HG02973 (cell line): ENCODE results near the gene RMDN3.

Experiments used
- ATAC-seq: cut with Tn5 transposase; IDR thresholded peaks from one replicate; pipeline ENCODE4 v1.9.1; 2021; ENCODE audit warnings: moderate library complexity; ENCODE audit not compliant: unreplicated experiment

RMDN3 gene

DNA sequence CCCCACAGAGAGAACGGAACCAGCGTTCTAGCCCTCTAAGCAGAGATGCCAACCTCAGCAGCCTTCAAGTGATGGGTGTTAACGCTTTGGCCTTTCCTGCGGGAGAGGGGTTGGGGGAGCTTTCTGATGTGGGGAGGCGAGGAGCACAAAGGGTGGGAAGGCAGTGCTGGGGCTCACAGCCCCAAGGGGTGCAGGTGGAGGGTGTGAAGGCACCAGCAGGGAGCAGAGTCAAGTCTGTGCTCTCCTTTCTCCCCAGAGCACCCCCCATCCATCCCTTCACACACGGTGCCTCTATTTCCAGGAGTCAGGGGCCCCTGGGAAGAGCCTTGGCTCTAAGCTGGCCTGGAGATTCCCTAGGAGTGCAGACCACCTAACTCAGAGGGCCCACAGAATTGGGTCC is 18.8 kb upstream of the RMDN3 start:
- no peak for ATAC-seq

DNA sequence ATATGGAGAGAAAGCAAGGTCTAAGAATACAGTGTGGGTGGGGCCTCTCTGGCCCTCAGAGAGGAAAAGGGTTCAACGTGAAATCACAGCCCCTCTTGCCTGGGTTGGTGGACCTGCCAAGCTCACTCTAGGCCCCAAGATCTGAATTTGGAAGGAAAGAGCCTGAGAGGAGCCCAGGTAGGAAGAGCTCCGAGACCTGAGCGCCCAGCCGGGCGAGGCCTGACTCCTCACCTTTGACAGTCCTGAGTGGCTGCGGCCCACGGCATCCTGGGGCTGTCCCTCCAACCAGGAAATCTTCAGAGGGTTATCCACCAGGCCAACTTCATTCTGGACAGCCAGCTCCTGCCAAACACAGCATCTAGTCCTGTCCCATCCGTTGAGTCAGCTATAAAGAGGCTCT is 18.4 kb upstream of the RMDN3 start:
- no peak for ATAC-seq

DNA sequence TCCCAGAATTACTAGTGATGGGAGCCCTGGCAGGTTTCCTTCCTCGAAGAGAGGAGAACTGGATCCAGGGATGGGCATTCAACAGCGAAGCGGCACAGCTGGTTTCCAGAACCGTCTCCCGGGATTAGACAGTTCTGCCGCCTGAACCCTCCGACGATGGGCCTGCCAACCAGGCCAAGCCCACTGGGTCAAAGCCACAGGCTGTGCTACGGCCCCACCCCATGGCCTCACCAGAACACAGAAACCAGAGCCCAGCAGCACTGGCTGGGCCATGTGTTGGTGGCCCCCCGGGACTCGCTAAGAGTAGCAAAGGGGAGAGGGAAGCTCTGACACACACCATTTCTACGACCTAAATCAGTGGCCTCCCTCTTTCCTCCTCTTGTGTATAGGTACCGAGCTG is 17.0 kb upstream of the RMDN3 start:
- no peak for ATAC-seq

DNA sequence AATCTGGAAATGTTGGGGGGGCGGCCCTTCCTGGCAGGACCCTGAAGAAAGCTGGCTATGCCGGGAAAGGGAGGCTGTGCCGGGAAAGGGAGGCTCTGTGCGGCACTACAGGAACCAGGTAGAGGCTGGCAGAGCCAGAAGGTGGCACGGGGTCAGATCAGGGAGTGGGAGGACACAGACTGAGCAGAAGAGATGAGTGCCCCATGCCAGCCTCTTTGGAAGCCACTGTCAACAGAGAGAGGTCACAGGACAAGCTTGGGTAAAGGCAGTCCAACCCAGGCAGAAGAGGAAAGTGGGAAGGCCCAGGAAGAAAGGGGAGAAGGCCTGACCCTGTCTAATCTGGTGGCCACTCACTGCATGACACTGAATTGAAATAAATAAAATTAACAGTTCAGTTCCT is 16.2 kb upstream of the RMDN3 start:
- ATAC-seq, result no peak

DNA sequence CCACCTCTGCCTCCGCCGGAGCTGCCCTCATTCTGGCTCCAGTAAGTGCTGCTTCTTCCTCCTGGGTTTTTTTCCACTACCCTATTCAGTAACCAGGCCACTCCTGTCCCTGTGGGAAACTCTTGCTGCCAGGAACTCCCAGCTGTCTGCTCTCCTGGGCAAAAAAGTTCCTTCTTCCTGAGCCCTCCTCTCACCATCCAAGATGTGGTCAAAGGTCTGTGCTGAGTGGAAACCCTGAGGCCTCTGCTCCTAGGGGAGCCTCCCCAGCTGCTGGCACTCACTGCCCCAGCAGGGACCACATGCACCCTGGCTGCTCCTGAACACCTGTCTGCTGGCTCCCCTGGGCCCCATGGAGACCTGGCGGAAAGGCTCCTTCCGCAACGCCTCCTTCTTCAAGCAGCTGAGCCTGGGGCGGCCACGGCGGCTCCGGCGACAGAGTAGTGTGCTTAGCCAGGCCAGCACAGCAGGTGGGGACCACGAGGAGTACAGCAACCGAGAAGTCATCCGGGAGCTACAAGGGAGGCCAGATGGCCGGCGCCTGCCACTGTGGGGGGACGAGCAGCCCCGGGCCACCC is 15.2 kb upstream of the RMDN3 start:
- no peak for ATAC-seq

DNA sequence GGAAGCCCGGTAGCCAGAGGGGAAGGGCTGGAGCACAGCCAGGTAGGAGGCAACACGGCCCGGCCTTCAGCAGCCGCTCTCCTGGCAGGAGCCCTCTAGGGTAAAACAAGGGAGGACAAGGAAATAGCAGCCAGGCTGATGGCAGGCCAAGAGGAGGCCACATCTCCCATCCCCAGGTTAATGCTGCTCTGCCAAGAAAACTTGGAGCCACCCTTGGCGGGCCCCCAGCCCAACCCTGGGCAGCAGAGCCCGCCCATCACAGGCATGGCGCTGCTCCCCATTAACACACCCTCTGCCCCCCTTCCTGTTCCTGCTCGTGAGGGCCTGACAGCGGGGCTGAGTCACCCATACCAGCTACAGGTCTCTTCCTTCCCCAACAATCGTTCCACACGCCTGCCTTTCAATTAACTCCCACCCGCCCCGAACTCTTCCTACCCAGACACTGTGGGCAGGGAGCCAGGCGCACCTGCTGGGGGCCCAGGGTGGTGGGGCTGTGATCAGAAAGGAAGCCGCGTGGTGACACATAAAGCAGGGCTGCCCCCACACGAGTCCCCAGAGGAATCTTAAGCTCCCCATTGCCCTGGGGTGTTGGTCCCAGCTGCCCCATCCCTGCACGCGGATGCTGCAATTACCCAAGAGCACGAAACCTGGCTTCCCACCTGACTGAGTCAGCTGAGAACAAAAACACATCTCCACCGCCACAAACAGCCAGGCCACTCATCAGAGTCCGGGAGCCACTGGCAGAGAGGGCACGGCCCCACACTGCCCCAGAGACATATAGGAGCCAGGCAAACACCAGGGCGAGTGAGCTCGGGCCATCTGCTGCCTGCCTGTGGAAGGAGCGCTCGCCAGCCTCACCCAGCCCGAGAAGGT is 14.5 kb upstream of the RMDN3 start, which contains the start of gene C15orf62:
Gene C15orf62, plus strand, starts transcription at position 707 of the 873 bp plus-strand sequence. CDS start 516 bp downstream, outside the sequence.
- ATAC-seq, result no peak

DNA sequence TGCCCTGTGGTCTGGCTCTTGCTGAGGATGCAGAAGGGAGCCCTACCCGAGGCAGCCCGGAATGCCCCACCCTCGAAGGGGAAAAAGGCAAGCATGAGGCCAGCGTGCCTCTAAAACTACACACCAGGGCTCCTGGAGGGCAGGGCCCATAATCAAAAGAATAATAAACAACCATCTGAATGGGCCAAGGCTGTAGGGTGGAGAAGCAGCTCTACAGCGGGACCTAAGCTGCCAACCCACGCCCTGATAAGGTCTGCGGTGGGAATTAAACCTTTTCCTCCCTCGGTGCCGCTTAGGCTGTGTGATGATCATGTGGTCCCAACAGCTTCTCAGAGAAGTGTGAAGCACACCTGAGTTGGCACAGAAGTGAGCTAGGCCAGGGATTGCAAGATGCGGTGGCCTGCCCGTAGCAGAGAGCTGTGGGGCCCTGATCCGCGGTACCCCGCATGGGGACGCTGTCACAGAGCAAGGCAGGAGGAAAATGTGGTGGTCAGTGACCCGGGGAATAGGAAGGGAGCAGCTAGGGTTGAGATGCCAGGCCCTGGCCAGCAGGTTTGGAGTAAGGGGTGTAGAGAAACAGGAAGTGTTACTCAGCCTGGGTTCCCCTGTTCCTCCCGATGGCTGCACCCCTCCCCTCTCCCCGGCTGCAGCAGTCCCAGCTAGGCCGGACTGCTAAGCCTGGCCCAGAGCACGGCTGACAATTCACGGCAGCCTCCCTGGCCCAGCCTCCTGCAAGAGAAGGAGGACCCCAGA is 13.6 kb upstream of the RMDN3 start:
- no peak for ATAC-seq

DNA sequence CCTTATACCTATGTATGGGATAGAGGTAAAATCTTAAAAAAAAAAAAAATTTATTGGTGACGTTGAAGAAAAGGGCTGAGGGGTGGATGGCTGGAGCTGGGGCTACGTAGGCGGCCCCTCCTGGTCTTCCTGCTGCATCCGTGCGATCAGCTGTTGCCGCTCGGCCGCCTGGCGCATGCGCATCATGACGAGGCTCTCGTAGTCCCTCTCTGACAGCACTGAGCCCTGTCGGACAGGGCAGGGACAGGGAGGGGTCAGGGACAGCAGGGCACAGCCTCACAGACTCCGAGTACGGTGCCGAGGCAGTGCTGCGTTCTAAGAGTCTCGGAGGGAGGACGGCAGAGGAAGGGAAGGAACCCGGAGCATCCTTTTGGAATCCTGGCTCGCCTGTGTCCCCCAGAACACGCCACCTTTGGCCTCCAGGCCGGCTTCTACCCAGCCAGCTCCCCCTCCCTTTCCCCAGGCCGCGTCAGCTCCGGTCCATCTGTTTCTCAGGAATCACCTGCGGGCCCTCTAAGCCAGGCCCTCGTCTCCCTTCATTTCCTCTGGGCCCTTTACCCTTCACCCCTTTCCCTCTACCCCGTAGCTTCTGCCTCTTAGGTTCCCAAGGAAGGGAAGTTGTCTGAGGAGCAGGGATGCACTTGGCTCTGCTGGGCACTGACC is 12.9 kb upstream of the RMDN3 start:
- ATAC-seq, result no peak

DNA sequence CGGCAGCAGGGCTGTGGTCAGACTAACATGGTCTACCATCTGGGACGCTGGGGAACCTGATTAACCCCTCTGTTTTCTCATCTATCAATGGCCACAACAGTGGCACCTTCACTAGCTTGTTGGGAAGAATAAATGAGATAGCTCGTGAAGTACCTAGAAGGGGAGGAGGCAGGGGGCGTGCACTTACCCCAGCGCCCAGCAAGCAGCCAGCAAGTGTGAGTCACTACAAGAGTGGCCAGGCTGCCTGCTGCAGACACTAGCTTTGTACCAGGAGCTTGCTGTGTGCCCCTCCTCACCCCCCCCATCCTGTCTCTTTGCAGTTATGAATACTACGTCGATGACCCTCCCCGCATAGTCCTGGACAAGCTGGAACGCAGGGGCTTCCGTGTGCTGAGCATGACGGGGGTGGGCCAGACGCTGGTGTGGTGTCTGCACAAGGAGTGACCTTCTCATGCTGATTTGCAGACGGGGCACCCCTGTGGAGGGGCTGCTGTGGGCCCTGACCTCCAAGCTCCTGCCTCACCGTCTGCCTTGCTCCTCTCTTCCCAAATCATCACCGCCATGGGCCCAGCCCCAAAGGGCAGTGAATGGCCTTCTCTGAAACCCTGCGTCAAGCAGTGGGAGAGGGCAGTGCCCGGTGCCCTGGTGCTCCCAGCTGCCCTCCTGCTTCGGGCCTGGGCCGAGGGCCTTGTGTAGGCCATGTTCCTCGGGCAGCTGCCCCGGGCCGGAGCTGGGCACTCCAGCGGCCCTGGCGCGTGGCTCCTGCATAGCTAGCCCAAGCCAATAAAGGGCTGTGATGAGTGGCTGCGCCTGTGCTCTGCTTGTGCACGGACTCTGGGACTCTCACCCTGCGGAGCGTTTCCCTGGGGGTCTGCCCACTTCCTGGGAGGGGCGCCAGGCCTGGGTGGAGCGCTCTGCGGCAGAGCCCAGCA is 12.1 kb upstream of the RMDN3 start:
- no peak for ATAC-seq

DNA sequence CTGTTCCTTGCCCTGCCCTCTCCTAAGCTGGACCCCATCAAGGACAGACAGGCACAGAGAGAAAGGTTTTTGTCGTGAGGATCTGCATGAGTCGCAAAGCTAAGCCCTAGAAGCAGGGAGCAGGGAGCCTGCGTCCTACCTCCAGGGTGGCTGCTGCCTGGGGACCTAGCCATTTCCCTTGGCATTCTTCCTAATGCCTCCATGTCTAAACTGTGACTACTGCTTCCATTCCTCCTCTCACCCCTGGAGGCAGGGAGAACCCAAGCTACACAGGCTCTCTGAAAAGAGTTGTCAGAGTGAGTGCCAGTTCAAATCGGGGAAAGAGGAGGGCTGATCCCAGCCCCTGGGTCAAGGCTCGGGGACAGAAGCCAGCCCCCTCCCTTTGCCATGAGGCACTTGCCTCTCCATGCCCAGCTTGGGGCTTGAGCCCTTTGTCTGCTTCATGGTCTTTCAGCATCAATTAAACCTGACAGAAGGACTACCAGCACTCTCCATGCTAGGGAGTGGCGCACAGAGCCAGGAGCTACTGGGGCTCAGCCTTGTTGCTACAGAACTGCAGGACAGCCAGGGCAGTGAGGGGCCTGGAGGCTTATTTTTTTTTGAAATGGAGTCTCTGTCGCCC is 11.3 kb upstream of the RMDN3 start:
- ATAC-seq, result no peak

DNA sequence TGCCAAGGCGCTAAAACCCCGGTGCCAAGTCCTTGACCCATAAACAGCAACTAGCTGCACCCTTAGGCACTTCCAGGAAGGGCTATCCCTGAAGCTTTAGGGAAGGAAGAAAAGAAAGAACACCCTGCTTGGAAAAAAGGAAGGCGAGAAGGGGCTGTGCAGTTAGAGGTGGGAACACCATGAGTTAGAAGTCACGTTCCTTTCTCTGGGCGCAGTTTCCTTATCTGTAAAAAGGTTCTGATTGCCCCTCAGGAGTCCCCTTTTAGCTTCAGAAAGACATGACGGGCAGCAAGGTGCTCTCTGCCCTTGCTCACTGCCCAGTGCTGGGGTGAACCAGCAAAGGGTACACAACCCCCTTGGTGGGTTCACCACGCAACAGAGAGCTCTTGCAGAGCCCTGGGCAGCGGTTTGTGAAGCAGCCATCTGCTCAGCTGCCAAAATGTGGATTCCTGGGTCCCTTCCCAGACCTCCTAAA is 9.6 kb upstream of the RMDN3 start:
- no peak for ATAC-seq

DNA sequence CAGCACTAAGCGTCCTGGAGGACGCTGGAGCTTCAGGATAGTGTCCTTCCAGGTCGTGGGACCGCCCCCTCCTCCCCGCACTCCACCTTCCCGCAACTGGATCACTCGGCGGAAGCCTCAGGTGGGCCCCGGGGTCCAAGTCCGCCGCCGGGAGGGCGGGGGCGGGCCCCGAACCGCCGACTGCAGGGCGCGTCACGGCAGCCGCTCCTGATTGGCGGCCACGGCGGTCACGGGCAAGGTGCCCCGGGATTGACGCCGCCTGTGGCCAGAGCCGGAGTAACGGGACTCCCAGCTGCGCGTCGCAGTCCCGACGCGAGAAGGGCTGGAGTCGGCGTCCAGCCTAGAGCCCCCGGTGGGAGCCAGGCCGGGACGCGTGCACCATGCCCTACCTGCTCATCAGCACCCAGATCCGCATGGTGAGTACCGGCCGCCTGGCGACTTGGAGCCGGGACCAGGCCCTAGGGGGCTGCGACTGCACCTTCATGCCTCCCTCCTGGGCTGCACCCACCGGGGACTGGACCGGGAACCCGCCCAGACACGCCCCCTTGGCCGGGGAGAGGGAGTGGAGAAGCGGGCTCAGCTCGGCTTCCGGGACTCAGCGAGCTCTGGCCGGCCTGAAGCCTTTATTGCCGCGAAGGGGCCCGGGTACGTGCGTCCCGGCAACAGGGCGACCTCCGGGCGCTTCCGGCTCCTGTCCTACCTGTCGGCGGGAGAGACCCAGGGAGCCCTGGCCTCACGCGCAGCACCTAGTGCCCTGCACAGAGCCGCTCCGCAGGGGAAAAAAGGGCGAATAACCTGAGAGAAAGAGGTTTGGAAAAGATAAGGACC is 9.0 kb upstream of the RMDN3 start, which contains the start of gene GCHFR:
Gene GCHFR, plus strand, starts transcription at position 268 of the 828 bp plus-strand sequence. Its CDS starts 113 bp downstream, at position 381.
- no peak for ATAC-seq

DNA sequence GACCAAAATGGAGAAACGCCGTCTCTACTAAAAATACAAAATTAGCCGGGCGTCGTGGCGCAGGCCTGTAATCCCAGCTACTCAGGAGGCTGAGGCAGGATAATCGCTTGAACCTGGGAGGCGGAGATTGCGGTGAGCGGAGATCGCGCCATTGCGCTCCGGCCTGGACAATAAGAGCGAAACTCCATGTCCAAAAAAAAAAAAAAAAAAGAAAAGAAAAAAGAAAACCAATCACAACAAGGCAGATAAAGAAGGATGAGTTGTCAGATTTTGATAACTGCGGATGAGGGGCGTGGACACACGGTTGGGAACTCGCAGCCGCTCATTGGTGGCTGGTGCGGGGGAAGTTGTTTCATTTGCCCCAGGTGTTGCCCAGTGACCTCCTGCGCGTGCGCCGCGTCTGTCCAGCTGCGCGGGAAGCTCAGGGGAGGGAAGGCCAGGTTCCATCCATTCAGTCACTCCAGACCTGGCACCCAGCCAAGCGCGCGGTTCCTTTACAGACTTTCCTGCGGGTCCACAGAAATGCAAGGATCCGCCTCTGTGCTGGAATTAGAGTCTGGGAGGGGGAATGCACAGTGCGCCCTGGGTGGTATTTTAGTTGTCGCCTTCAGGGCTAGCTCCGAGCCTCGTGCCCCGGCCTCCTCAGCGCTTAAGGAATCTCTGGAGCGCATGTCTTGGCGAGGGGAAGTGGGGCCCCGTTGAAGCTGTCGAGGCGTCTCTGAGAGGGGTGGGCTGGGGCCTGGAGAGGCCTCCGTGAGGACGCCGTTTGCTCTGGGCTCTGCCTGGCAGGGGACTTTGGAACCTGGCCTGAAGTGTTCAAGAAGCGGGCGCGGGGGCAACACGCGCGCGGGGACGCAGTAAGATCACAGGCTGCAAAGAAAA is 8.1 kb upstream of the RMDN3 start:
- no peak for ATAC-seq

DNA sequence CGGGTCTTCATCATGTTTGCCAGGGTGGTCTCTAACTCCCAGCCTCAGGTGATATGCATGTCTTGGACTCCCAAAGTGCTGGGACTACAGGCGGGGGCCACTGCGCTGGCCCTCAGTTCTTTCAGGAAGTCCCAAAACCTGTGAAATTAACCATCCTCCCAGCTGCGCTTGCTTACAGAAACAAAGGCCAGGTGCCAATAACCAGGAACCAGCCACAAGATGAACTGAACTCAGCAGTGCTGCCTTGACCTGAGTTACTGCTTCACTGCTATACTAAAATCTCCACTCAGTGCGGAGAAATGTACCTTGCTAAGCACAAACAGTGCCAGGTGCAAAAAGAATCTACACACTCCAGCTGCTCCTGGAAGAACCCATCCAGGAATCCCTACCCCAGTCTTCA is 4.9 kb upstream of the RMDN3 start:
- ATAC-seq, result no peak

DNA sequence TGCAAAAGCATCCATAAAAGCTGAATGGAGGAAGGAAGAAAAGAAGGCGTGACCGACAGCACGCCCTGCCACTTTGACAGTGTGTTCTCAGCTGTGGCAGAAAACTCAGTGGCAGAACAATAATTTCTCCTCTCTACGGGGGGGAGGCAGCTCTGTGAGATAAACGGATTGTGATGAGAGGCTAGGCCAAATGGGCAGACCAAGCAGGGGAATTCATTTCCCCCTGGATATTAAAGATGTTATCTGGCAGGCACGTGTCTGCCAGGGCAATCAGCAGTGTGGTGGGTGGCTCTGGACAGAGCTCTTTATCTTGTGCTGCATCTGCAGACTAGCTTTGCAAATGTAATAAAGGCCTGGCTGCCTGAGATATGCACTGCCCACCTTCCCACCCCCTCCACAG is 1.9 kb upstream of the RMDN3 start:
- ATAC-seq, result no peak

DNA sequence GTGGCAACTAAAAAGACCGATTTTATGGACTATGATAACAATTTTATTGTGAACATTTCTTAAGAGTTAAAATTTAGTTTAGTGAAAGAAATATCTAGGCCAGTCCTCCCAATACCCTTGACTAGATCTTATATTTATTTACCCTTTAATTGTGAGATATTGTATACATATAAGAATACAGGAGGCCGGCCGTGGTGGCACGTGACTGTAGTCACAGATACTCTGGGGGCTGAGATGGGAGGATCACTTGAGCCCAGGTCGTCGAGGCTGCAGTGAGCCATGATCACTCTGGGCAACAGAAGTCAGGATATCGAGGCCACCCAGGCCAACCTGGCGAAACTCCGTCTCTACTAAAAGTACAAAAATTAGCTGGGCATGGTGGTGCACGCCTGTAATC is 756 bp upstream of the RMDN3 start:
- ATAC-seq, result no peak

DNA sequence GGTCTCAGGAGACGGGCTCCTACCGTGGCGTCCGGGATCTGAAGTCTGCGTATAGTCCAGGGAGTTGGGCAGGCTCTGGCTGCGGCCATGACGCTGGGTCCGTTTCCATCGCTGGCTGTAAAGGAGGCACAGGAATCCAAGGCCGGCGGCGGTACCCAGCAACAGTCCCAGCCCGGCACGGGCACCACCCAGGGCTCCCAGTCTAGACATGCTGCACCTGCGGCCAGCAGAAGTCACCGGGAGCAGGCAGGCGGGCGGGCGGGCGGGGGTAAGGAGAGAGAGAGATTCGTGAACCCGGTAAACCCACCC is 526 bp downstream of the RMDN3 start:
- ATAC-seq, result peak; percentile 3

DNA sequence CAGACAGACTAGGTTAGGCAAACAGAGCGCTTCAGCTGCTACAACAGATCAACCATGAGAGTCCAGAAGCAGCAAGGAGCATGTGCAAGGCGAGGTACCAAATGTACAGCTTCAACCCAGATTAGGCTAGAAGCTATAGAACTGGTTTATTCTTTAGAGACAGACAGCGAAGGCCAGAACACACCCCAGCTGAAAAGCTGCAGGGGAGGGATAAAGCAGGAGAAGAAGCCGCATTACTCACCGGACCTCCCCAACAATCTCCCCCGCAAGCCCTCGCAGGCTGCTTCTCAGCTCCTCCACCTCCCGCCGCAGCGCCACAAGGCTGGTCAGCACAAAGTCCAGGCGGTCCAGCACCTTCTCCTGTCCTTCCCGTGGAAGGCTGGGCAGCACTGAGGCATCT is 3.3 kb downstream of the RMDN3 start:
- no peak for ATAC-seq
